Measurements from ENCODE around the gene ACACA. TPM values are rescaled to one million over a fixed set of nuclear protein-coding genes. Genes with fewer than 3 reads are reported as not detected.

Gene ACACA
- total and polyA plus RNA-seq, 12 donors = 5.6 to 28.0 (median 16.2) TPM

GRCh38 chr17:37295888-37296287 is 110.7 kb downstream of the ACACA start:
- no peaks in the 10 kb centered on the region for H3K36me3 ChIP-seq
- no peak for TF ChIP-seq CTCF (IDR thresholded peaks at IDR 0.05)
- 96 to 98% methylated on average over 2 of the region's 2 CpGs for WGBS, 2 donors

GRCh38 chr17:37294888-37295287 is 111.7 kb downstream of the ACACA start:
- H3K27ac ChIP-seq = no peak overlapping the region
- no peaks in the 10 kb centered on the region for H3K27me3 ChIP-seq
- no peak for DNase-seq
- no peak for ATAC-seq
- TF ChIP-seq CTCF (IDR thresholded peaks at IDR 0.05) = no peak
- no peaks in the 10 kb centered on the region for H3K9me3 ChIP-seq
- intact Hi-C loops (cut with DNase I) = no loop called here
- peaks cover 0 to 25% (median 15%) of the 10 kb centered on the region in 9 donors for H3K4me1 ChIP-seq
- no peaks in the 10 kb centered on the region for H3K36me3 ChIP-seq
- WGBS, 2 donors = 82 to 83% methylated on average over 4 of the region's 4 CpGs
- H3K4me3 ChIP-seq = no peak overlapping the region

More at GRCh38 chr17:37295888-37296287, 110.7 kb downstream of the ACACA start:
- Histone ChIP-seq H3K4me1 (peaks cover 0 to 35% (median 19%) of the 10 kb centered on the region in 9 donors), H3K27ac (no peak overlapping the region), H3K27me3 (no peaks in the 10 kb centered on the region), H3K9me3 (no peaks in the 10 kb centered on the region), H3K4me3 (no peak overlapping the region)
- DNase-seq = no peak
- ATAC-seq = no peak
- intact Hi-C loops (cut with DNase I) = no loop called here

- Histone ChIP-seq H3K27ac (no peak overlapping the region), H3K4me3 (no peak overlapping the region), H3K9me3 (no peaks in the 10 kb centered on the region), H3K27me3 (no peaks in the 10 kb centered on the region), H3K4me1 (peaks cover 0 to 15% (median 5%) of the 10 kb centered on the region in 9 donors), H3K36me3 (no peaks in the 10 kb centered on the region)
- no peak for ATAC-seq
- intact Hi-C loops (cut with DNase I) = no loop called here
- DNase-seq = no peak
- no peak for TF ChIP-seq CTCF (IDR thresholded peaks at IDR 0.05)
- 95 to 96% methylated on average over 5 of the region's 5 CpGs for WGBS, 2 donors
These were observed 112.9 kb downstream of the ACACA start for GRCh38 chr17:37293770-37294169.

- intact Hi-C loops (cut with DNase I) = no loop called here
- H3K4me3 ChIP-seq = no peak overlapping the region
- no peaks in the 10 kb centered on the region for H3K27me3 ChIP-seq
- no peak overlapping the region for H3K27ac ChIP-seq
- TF ChIP-seq CTCF (IDR thresholded peaks at IDR 0.05) = no peak
- no peaks in the 10 kb centered on the region for H3K9me3 ChIP-seq
- no peak for ATAC-seq
- peaks cover 0 to 9% (median 0%) of the 10 kb centered on the region in 9 donors for H3K4me1 ChIP-seq
- H3K36me3 ChIP-seq = no peaks in the 10 kb centered on the region
- DNase-seq = no peak
- WGBS, 2 donors = 62 to 70% methylated on average over 9 of the region's 9 CpGs
These were observed 114.1 kb downstream of the ACACA start for GRCh38 chr17:37292429-37293139.

Data from heart right ventricle (tissue), 16 donors.